ENCODE results near the gene TEAD2. TPM values are rescaled to one million over a fixed set of nuclear protein-coding genes. Genes with fewer than 3 reads are reported as not detected.

Gene TEAD2
- total RNA-seq, 2 experiments from 2014 or later: not detected

- no peaks in the 10 kb centered on the region for H3K27me3 Mint-ChIP-seq
- intact Hi-C loops (cut with micrococcal nuclease): no loop called here
- no peak overlapping the region for H3K4me3 Mint-ChIP-seq
- H3K9me3 Mint-ChIP-seq: no peaks in the 10 kb centered on the region
- H3K36me3 Mint-ChIP-seq (ENCODE audit: low read depth): peaks cover 18% of the 10 kb centered on the region
- peaks cover 27% of the 10 kb centered on the region for H3K4me1 Mint-ChIP-seq (ENCODE audit: low read depth)
- H3K27ac Mint-ChIP-seq: peak overlapping the region; percentile 11
- no peak for ATAC-seq
- DNase-seq: no peak
- POLR2A ChIA-PET: interaction anchor here (0.5 to 2.5 kb wide), 2 partner anchors 10 to 127 kb away, joined by 3 to 6 read pairs; no protein-coding TSS in a partner anchor
- CTCF ChIA-PET: no interaction called here
- no peak for TF ChIP-seq CTCF (IDR thresholded peaks at IDR 0.05)
Measured at GRCh38 chr19:49343123-49343522, 19.1 kb downstream of the TEAD2 start.

GRCh38 chr19:49342291-49342721 lies 19.9 kb downstream of the TEAD2 start:
- DNase-seq (no peak), ATAC-seq (no peak)
- ChIA-PET POLR2A (interaction anchor here (0.5 to 2.5 kb wide), 2 partner anchors 9 to 128 kb away, joined by 3 to 6 read pairs; no protein-coding TSS in a partner anchor), CTCF (no interaction called here)
- H3K27ac Mint-ChIP-seq: peak overlapping the region; percentile 11
- TF ChIP-seq CTCF (IDR thresholded peaks at IDR 0.05): no peak
- H3K4me3 Mint-ChIP-seq: no peak overlapping the region
- H3K4me1 Mint-ChIP-seq (ENCODE audit: low read depth): peaks cover 32% of the 10 kb centered on the region
- intact Hi-C loops (cut with micrococcal nuclease): no loop called here
- no peaks in the 10 kb centered on the region for H3K27me3 Mint-ChIP-seq
- peaks cover 24% of the 10 kb centered on the region for H3K36me3 Mint-ChIP-seq (ENCODE audit: low read depth)
- no peaks in the 10 kb centered on the region for H3K9me3 Mint-ChIP-seq

- no peak overlapping the region for H3K27ac Mint-ChIP-seq
- TF ChIP-seq CTCF (IDR thresholded peaks at IDR 0.05): no peak
- H3K27me3 Mint-ChIP-seq: no peaks in the 10 kb centered on the region
- ChIA-PET POLR2A (interaction anchor here (0.7 to 2.5 kb wide), 3 partner anchors 8 to 131 kb away, joined by 3 to 6 read pairs (median 4); partner anchors contain the start of gene SLC6A16), CTCF (no interaction called here)
- no peak overlapping the region for H3K4me3 Mint-ChIP-seq
- peaks cover 42% of the 10 kb centered on the region for H3K4me1 Mint-ChIP-seq (ENCODE audit: low read depth)
- no peaks in the 10 kb centered on the region for H3K9me3 Mint-ChIP-seq
- intact Hi-C loops (cut with micrococcal nuclease): no loop called here
- DNase-seq (no peak), ATAC-seq (no peak)
- H3K36me3 Mint-ChIP-seq (ENCODE audit: low read depth): peaks cover 31% of the 10 kb centered on the region
Measured at GRCh38 chr19:49340865-49341718, 21.1 kb downstream of the TEAD2 start.

- H3K27me3 Mint-ChIP-seq: no peaks in the 10 kb centered on the region
- TF ChIP-seq CTCF (IDR thresholded peaks at IDR 0.05): no peak
- ChIA-PET CTCF (no interaction called here), POLR2A (interaction anchor here (0.7 to 1.2 kb wide), 2 partner anchors 15 to 130 kb away, joined by 3 to 4 read pairs; partner anchors contain the start of gene SLC6A16)
- no peaks in the 10 kb centered on the region for H3K9me3 Mint-ChIP-seq
- H3K4me3 Mint-ChIP-seq: no peak overlapping the region
- peak overlapping the region; percentile 56 for H3K27ac Mint-ChIP-seq
- intact Hi-C loops (cut with micrococcal nuclease): no loop called here
- peaks cover 34% of the 10 kb centered on the region for H3K36me3 Mint-ChIP-seq (ENCODE audit: low read depth)
- peaks cover 42% of the 10 kb centered on the region for H3K4me1 Mint-ChIP-seq (ENCODE audit: low read depth)
- DNase-seq (peak; percentile 21), ATAC-seq (no peak)
Measured at GRCh38 chr19:49340069-49340864, 21.9 kb downstream of the TEAD2 start.
